ENCODE results near the gene RTTN. TPM values are rescaled to one million over a fixed set of nuclear protein-coding genes. Genes with fewer than 3 reads are reported as not detected.

Gene RTTN
- total RNA-seq, 1 experiment from 2014 or later, result 14.3 TPM

- no peaks in the 10 kb centered on the region for H3F3A ChIP-seq (ENCODE audit: insufficient read depth, low read depth)
- H3K9me3 ChIP-seq (ENCODE audit: insufficient read depth, low read depth), result no peaks in the 10 kb centered on the region
- no peaks in the 10 kb centered on the region for H3K36me3 ChIP-seq (ENCODE audit: low read depth)
- no peaks in the 10 kb centered on the region for H3K9me2 ChIP-seq (ENCODE audit: insufficient read depth)
- intact Hi-C loops (cut with micrococcal nuclease; ENCODE audit: unreplicated experiment), result no loop called here
- H3K27me3 ChIP-seq (ENCODE audit: insufficient read depth, low read depth), result no peaks in the 10 kb centered on the region
- H3K4me2 ChIP-seq, result no peak overlapping the region
- no TSS peak for BruUV-seq (replicated peaks)
- no peaks in the 10 kb centered on the region for H3K4me1 ChIP-seq (replicated peaks; ENCODE audit: insufficient read depth)
- H2AFZ ChIP-seq, result no peak overlapping the region
- no peaks in the 10 kb centered on the region for H3K79me2 ChIP-seq (ENCODE audit: low read depth)
- no peak overlapping the region for H3K27ac ChIP-seq
- ChIA-PET CTCF (no interaction called here), POLR2A (ENCODE audit: unreplicated experiment) (no interaction called here)
- no peak overlapping the region for H3K4me3 ChIP-seq
- no peaks in the 10 kb centered on the region for H4K20me1 ChIP-seq (ENCODE audit: insufficient read depth)
- TF ChIP-seq EZH2 (IDR thresholded peaks at IDR 0.05; ENCODE audit: low read depth), result no peak
- no peak for TF ChIP-seq CTCF (conservative IDR thresholded peaks at IDR 0.05)
- no peak for DNase-seq
Observed at GRCh38 chr18:70030728-70031127, 174.8 kb downstream of the RTTN start.

DNA sequence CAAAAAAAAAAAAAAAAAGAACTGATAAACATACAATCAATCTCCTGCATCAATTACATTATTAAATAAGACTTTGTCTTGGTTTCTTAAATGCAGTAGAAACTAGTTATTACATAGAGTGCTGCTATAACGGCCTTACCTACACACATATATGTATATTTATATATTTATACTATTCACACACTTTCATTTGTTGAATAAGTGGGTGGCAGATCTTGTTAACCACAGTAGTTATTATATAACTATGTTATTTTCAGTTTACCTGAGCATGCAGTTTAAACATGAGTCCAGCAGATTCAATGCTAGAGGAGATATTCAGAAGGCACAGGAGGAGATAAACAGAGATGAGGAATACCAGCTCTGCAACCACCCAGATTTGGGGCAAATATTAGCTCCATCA lies 176.3 kb downstream of the RTTN start:
- Histone ChIP-seq H3K9me3 (ENCODE audit: insufficient read depth, low read depth) (no peaks in the 10 kb centered on the region), H3K4me1 (replicated peaks; ENCODE audit: insufficient read depth) (no peaks in the 10 kb centered on the region), H2AFZ (no peak overlapping the region), H3K36me3 (ENCODE audit: low read depth) (no peaks in the 10 kb centered on the region), H3K27me3 (ENCODE audit: insufficient read depth, low read depth) (no peaks in the 10 kb centered on the region), H3K27ac (no peak overlapping the region), H3K9me2 (ENCODE audit: insufficient read depth) (no peaks in the 10 kb centered on the region), H3K4me2 (no peak overlapping the region), H3F3A (ENCODE audit: insufficient read depth, low read depth) (no peaks in the 10 kb centered on the region), H4K20me1 (ENCODE audit: insufficient read depth) (no peaks in the 10 kb centered on the region), H3K79me2 (ENCODE audit: low read depth) (no peaks in the 10 kb centered on the region), H3K4me3 (no peak overlapping the region)
- CTCF ChIA-PET, result no interaction called here
- DNase-seq, result no peak
- intact Hi-C loops (cut with micrococcal nuclease; ENCODE audit: unreplicated experiment), result no loop called here
- no TSS peak for BruUV-seq (replicated peaks)
- TF ChIP-seq CTCF (conservative IDR thresholded peaks at IDR 0.05), result no peak
- no peak for TF ChIP-seq EZH2 (IDR thresholded peaks at IDR 0.05; ENCODE audit: low read depth)
- POLR2A ChIA-PET (ENCODE audit: unreplicated experiment), result no interaction called here

GRCh38 chr18:70028734-70029133 lies 176.8 kb downstream of the RTTN start:
- BruUV-seq (replicated peaks), result no TSS peak
- Histone ChIP-seq H3K79me2 (ENCODE audit: low read depth) (no peaks in the 10 kb centered on the region), H3K4me3 (no peak overlapping the region), H3K27me3 (ENCODE audit: insufficient read depth, low read depth) (no peaks in the 10 kb centered on the region), H3K9me2 (ENCODE audit: insufficient read depth) (no peaks in the 10 kb centered on the region), H4K20me1 (ENCODE audit: insufficient read depth) (no peaks in the 10 kb centered on the region), H3K27ac (no peak overlapping the region), H3K4me1 (replicated peaks; ENCODE audit: insufficient read depth) (no peaks in the 10 kb centered on the region), H3K36me3 (ENCODE audit: low read depth) (no peaks in the 10 kb centered on the region), H2AFZ (no peak overlapping the region), H3F3A (ENCODE audit: insufficient read depth, low read depth) (no peaks in the 10 kb centered on the region), H3K9me3 (ENCODE audit: insufficient read depth, low read depth) (no peaks in the 10 kb centered on the region), H3K4me2 (no peak overlapping the region)
- ChIA-PET CTCF (no interaction called here), POLR2A (ENCODE audit: unreplicated experiment) (no interaction called here)
- DNase-seq, result no peak
- intact Hi-C loops (cut with micrococcal nuclease; ENCODE audit: unreplicated experiment), result no loop called here
- TF ChIP-seq EZH2 (IDR thresholded peaks at IDR 0.05; ENCODE audit: low read depth) (no peak), CTCF (conservative IDR thresholded peaks at IDR 0.05) (no peak)

All from PC-9 (cell line).